NB4 (cell line): ENCODE measurements around the gene ARHGEF38.

Source experiments
- CTCF ChIP-seq: IDR thresholded peaks from one replicate; pipeline ENCODE4 v1.5.1; 2012; ENCODE audit warnings: low read depth, low read length
- POLR2A ChIP-seq: IDR thresholded peaks from 2 replicates; pipeline ENCODE4 v1.6.1; 2011; ENCODE audit warnings: mild to moderate bottlenecking; ENCODE audit not compliant: insufficient read length; ENCODE audit errors: extremely low read depth

- TF ChIP-seq CTCF (no peak), POLR2A (no peak)
These were observed 100.0 kb downstream of the ARHGEF38 start for GRCh38 chr4:105652286-105652888.
